Prostate gland (tissue), 2 donors: Measurements from ENCODE around the gene TMEM131L. TPM values are rescaled to one million over a fixed set of nuclear protein-coding genes. Genes with fewer than 3 reads are reported as not detected.
A peak's percentile ranks its signal among the peaks of the same experiment; 100 is the strongest.

ENCODE experiments used
- DNase-seq: peaks from one replicate; pipeline ENCODE4 v3.0.0-alpha.2; 2019; ENCODE audit warnings: low spot score
- H3K27ac ChIP-seq, 2 donors: fragments of 200-600 bp; sonication (generic); 2 replicates each; pipeline ENCODE4 v1.5.1; 2017 to 2019
- H3K27me3 ChIP-seq: fragments of 200-600 bp; sonication (generic); replicated peaks from 2 replicates; pipeline ENCODE4 v1.5.1; 2019; ENCODE audit not compliant: insufficient read depth
- H3K36me3 ChIP-seq, 2 donors: fragments of 200-600 bp; sonication (generic); 1 replicate in 1 of 2; 2 replicates in 1 of 2; pipeline versions ENCODE4 v1.5.1 to v1.8.1; 2017 to 2019
- H3K4me1 ChIP-seq: fragments of 200-600 bp; sonication (generic); replicated peaks from 2 replicates; pipeline ENCODE4 v1.5.1; 2019
- H3K4me3 ChIP-seq, 2 donors: fragments of 200-600 bp; sonication (generic); 2 replicates each; pipeline ENCODE4 v1.5.1; 2017 to 2019
- H3K9me3 ChIP-seq: fragments of 200-600 bp; sonication (generic); 2 replicates; pipeline ENCODE4 v1.5.1; 2017
- CTCF ChIP-seq, 4 experiments: fragments of 200-600 bp in 2 of 4; fragments of 450-650 bp in 2 of 4; sonication (generic) in 2 of 4; IDR thresholded peaks; 1 replicate in 3 of 4; 2 replicates in 1 of 4; pipeline ENCODE4 v1.5.1; 2016 to 2019; ENCODE audit warnings: antibody characterized with exemption in 4 of 4, mild to moderate bottlenecking in 2 of 4, moderate library complexity in 2 of 4
- POLR2A ChIP-seq: fragments of 450-650 bp; IDR thresholded peaks from one replicate; pipeline ENCODE4 v1.6.1; 2016; ENCODE audit warnings: antibody characterized with exemption, mild to moderate bottlenecking
- POLR2AphosphoS5 ChIP-seq: sonication (generic); formaldehyde crosslinking; IDR thresholded peaks from one replicate; pipeline ENCODE4 v1.6.1; 2017; ENCODE audit warnings: antibody characterized with exemption
- WGBS: methylation state at CpG from one replicate; pipeline ENCODE4 v1.1.5; 2018; 5-methylcytosine and 5-hydroxymethylcytosine counted together
- intact Hi-C: fragments of 100-400 bp; cut with DNase I; formaldehyde crosslinking; loops from one replicate; pipeline ENCODE4 v1.14.2; 2022
- total RNA-seq, 2 donors: library from RNA; depleted of rRNA; stranded (reverse); fragments of >200 nt; gene quantifications; one replicate each; pipeline ENCODE4 v1.1.0, GENCODE V29; 2016

TMEM131L gene
- total RNA-seq, 2 donors from 2014 or later: 9.3 to 12.5 TPM

GRCh38 chr4:153572609-153573008, 106.4 kb downstream of the TMEM131L start:
- Histone ChIP-seq H3K9me3 (no peaks in the 10 kb centered on the region), H3K27ac (no peak overlapping the region), H3K27me3 (no peaks in the 10 kb centered on the region), H3K4me1 (no peaks in the 10 kb centered on the region), H3K36me3 (no peaks in the 10 kb centered on the region), H3K4me3 (no peak overlapping the region)
- intact Hi-C loops: loop anchor here (10.0 kb wide), 2 partner anchors 138 to 428 kb away; no protein-coding TSS in a partner anchor
- WGBS: 98% methylated on average over 3 of the region's 3 CpGs
- DNase-seq: no peak
- TF ChIP-seq POLR2AphosphoS5 (no peak), CTCF (IDR thresholded peaks at IDR 0.05) (no peak), POLR2A (no peak)

- TF ChIP-seq POLR2AphosphoS5: no peak
- no peak for TF ChIP-seq CTCF (IDR thresholded peaks at IDR 0.05)
- TF ChIP-seq POLR2A: no peak
- DNase-seq: no peak
- Histone ChIP-seq H3K27me3 (no peaks in the 10 kb centered on the region), H3K4me3 (no peak overlapping the region), H3K27ac (no peak overlapping the region), H3K9me3 (no peaks in the 10 kb centered on the region), H3K36me3 (no peaks in the 10 kb centered on the region), H3K4me1 (no peaks in the 10 kb centered on the region)
- intact Hi-C loops: loop anchor here (10.0 kb wide), 2 partner anchors 138 to 428 kb away; no protein-coding TSS in a partner anchor
- 94% methylated on average over 7 of the region's 7 CpGs for WGBS
Measured at GRCh38 chr4:153573221-153573620, 107.1 kb downstream of the TMEM131L start.

GRCh38 chr4:153573881-153574802, 108.0 kb downstream of the TMEM131L start:
- peak in 3 of 4 experiments; percentile 61 to 71 (median 69) for TF ChIP-seq CTCF (IDR thresholded peaks at IDR 0.05)
- peak; percentile 56 for TF ChIP-seq POLR2AphosphoS5
- no peak for TF ChIP-seq POLR2A
- peak; percentile 58 for DNase-seq
- 72% methylated on average over 4 of the region's 4 CpGs for WGBS
- Histone ChIP-seq H3K27me3 (no peaks in the 10 kb centered on the region), H3K36me3 (no peaks in the 10 kb centered on the region), H3K4me1 (no peaks in the 10 kb centered on the region), H3K4me3 (no peak overlapping the region), H3K9me3 (no peaks in the 10 kb centered on the region), H3K27ac (no peak overlapping the region)
- intact Hi-C loops: loop anchor here (2.0 to 10.0 kb wide), 4 partner anchors 107 to 429 kb away; partner anchors contain the start of genes MND1 and TMEM131L

- intact Hi-C loops: loop anchor here (10.0 kb wide), 2 partner anchors 142 to 432 kb away; no protein-coding TSS in a partner anchor
Measured at GRCh38 chr4:153576443-153576774, 110.2 kb downstream of the TMEM131L start.

More at GRCh38 chr4:153576443-153576774, 110.2 kb downstream of the TMEM131L start:
- H3K9me3 ChIP-seq: no peaks in the 10 kb centered on the region
- H3K36me3 ChIP-seq: no peaks in the 10 kb centered on the region
- H3K27ac ChIP-seq: no peak overlapping the region
- WGBS: 44% methylated on average over 2 of the region's 2 CpGs
- no peak overlapping the region for H3K4me3 ChIP-seq
- DNase-seq: no peak
- TF ChIP-seq POLR2A (no peak), CTCF (IDR thresholded peaks at IDR 0.05) (no peak), POLR2AphosphoS5 (no peak)
- H3K4me1 ChIP-seq: no peaks in the 10 kb centered on the region
- H3K27me3 ChIP-seq: no peaks in the 10 kb centered on the region
